RPMI7951 (cell line): ENCODE data around the gene FAM163B. TPM values are rescaled to one million over a fixed set of nuclear protein-coding genes. Genes with fewer than 3 reads are reported as not detected.

ENCODE experiments used
- DNase-seq: peaks from one replicate; pipeline ENCODE4 v3.0.0-alpha.2; 2012; ENCODE audit warnings: low read depth
- total RNA-seq: library from RNA; depleted of rRNA; stranded (reverse); fragments of >200 nt; shearing (Covaris generic); gene quantifications from 2 replicates; pipeline ENCODE4 v1.2.3, GENCODE V29; 2014; rRNA removed

FAM163B gene
- 1.1 and 1.2 TPM in 2 replicates for total RNA-seq

- peak; percentile 18 for DNase-seq
Measured at GRCh38 chr9:133609311-133610098, at the start of gene FAM163B. Gene FAM163B, minus strand, starts transcription at chr9:133609389. Its CDS starts 29,166 bp downstream, at chr9:133580223.

- DNase-seq: no peak
Measured at GRCh38 chr9:133657120-133657661, 48.0 kb upstream of the FAM163B start.

DNA sequence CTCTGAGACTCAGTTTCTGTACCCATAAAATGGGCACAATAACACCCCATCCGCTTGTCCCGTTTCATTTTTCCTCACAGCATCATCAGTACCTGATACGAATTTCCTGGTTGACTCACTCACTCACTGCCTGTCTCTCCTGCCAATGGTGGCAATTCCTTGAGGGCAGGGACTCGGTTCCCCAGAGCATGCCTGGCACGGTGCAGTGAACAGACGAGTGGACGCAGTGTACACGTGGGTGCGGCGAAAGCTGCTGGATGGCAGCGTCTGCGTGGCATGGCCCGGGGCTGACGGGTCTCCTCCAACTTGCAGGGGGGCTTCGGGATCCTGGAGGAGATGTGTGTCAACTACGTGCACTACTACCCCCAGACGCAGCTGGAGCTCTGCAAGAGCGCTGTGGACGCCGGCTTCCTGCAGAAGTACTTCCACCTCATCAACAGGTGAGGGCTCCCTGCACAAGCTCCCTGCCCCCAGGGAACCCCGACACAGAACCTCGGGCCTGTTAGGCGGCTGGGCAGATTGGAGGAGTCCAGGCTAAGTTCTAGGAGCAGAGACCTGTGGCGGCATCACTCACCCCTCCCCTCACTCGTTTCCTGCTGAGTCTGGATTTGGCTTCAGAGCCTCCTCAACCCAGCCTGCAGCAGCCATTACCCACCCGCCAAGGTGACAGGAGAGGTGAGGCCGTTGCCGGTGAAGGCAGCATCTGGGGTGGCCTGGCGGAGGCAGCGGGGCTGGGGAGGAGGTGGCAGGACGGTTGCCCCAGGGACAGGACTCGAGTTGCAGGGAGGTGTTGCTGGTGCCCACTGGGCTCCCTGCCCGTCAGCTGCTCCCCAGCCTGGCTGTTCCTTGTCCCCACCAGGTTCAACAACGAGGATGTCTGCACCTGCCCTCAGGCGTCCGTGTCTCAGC, 47.3 kb upstream of the FAM163B start:
- no peak for DNase-seq

DNA sequence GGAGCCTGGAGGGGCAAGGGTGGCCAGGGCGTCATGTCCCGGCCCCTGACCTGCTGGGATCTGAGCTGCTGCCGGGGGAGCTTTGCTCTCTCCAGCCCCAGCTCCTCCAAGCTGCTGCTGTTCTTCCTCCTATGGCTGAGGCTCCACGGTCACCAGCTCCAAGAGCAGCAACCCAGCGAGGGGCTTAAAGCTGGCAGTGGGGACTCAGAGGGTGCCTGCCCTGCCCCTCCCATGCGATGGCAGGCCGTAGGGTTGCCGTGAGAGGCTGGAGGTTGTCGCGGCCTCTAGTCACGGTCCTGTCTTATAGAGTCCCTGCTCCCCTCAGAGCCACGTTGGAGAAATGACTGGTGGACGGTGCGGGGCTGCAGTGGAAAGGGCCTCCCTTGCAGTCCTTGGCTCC, 46.5 kb upstream of the FAM163B start:
- no peak for DNase-seq

DNA sequence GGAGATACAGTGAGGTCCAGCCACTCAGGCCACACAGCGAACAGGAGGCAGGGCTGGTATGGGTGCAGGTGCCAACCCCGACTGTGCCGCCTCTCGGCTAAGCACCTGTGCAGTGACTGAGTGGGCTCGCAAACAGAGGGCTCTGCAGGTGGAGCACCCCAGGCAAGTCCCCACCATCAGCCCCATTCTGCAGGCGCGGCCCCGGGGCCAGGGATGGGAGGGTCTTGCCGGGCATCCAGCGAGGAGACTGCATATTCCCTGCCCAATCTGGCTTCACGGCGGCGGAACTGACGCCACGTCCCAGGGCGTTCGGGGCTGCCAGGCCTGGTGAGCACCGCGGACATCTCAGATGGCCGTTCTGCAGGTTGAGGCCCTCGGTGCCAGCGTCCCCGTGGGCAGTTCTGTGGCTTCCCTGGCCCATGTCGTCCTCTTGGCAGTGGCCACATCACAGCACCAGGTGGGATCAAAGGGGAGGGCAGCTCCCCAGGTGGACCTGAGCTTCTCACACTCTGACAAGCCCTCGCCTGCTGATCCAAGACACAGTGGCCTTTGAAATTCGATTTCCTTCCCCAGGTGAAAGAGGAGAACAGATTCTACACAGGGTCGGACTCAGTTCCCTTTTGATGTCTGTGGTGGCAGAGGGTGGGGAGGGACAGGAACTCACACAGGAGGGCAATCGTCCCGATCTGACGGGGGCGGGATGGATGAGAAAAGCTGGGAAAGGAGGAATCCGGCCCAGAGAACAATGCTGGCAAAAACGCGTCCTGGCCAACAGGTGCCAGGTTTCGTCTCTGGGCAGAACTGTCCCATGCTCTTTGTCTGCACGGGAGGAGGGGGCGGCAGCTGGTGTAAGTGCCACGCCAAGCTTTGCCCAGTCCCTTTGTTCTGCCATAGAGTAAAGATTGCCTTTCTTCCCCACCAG, 45.8 kb upstream of the FAM163B start:
- DNase-seq: no peak

GRCh38 chr9:133653638-133654037, 44.4 kb upstream of the FAM163B start:
- no peak for DNase-seq

- no peak for DNase-seq
Measured at GRCh38 chr9:133650026-133650425, 40.8 kb upstream of the FAM163B start.

- no peak for DNase-seq
Measured at GRCh38 chr9:133649194-133649593, 40.0 kb upstream of the FAM163B start.

- no peak for DNase-seq
Measured at GRCh38 chr9:133647765-133648469, 38.7 kb upstream of the FAM163B start.

- no peak for DNase-seq
Measured at GRCh38 chr9:133647148-133647547, 38.0 kb upstream of the FAM163B start.

DNA sequence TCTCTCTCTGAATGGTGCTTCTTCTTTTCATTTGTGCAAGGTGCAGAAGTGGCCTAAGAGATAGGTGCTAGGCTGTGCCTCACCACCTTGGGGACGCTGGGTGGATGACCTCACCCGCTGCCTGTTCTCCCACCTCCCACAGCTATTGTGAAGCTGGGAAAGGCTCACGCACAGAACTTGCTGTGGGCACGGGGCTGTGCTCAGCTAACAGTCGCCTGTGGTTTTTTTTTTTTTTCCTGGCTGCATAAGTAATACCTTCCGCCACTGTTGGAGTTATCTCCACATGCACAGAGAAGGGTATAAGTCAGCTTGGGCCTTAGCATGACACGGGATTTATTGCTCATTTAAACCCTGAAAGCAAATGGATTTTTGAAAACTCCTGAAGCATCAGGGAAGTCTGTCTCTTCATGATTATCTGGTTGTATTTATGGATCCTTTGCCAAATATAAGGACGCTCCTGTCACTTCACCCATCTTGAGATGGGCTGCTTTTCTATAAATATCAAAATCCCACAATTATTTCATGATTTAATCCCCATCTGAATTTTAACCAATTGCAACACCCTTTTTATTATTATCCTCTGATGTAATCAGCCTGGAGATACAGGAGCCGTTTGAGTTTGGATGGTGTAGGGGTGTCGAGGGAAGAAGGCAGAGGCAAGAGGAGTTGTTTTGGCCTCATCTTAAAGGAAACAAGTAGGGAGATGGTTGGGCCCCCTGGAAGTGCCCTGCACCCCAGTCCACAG, 36.0 kb upstream of the FAM163B start:
- no peak for DNase-seq

- no peak for DNase-seq
Measured at GRCh38 chr9:133643978-133644760, 35.0 kb upstream of the FAM163B start.

- no peak for DNase-seq
Measured at GRCh38 chr9:133643362-133643755, 34.2 kb upstream of the FAM163B start.

- no peak for DNase-seq
Measured at GRCh38 chr9:133642708-133643361, 33.6 kb upstream of the FAM163B start.

DNA sequence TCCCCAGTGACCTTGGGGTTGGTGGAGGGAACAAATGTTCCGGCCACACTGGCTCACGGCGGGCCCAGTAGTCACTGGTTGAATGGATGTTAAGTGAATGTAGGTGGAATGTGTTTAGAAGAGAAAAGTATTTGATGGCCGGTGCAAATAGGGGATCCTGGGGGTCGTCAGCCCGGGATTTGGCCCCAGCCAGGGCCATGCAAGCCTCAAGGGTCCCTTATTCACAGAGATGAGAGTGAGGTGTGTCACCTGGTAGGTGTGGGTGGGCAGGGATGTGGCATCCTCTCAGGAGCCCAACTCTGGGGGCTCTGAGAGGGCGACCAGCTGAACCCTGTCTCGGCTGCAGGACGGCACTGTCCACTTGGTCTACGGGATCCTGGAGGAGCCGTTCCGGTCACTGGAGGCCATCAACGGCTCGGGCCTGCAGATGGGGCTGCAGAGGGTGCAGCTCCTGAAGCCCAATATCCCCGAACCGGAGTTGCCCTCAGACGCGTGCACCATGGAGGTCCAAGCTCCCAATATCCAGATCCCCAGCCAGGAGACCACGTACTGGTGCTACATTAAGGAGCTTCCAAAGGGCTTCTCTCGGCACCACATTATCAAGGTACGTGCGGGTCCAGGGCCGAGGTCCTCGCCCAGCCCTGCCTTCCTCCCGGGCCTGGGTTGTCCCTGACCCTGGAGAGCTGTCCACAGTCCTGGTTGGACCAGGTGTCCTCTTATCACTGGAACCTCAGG, 32.8 kb upstream of the FAM163B start:
- no peak for DNase-seq

DNA sequence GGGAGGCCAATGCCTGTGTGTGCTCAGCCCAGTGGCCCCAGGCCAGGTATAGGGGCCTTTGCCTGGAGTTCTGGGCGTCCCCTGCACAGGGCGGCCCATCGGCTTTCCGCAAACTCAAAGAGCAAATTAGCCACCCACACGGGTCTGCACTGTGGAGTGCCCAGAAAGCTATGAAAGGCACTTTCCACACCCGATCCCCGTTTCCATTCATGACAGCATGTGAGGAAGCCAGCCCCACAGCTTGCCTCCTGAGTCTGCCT, 32.1 kb upstream of the FAM163B start:
- DNase-seq: no peak

GRCh38 chr9:133640580-133641395, 31.6 kb upstream of the FAM163B start:
- no peak for DNase-seq
